Neural crest cell (in vitro differentiated cells): ENCODE data around the gene TWIST2. TPM values are rescaled to one million over a fixed set of nuclear protein-coding genes. Genes with fewer than 3 reads are reported as not detected.

Experiments used
- DNase-seq: peaks from one replicate; pipeline ENCODE4 v3.0.0; 2021; ENCODE audit warnings: low read depth, mixed read lengths, low spot score
- H3K27ac Mint-ChIP-seq: one replicate; pipeline ENCODE4 v1.8.0; 2021; ENCODE audit warnings: mild to moderate bottlenecking, mixed read lengths; ENCODE audit not compliant: unreplicated experiment
- H3K27me3 Mint-ChIP-seq: 2 replicates; pipeline ENCODE4 v1.8.0; 2021; ENCODE audit warnings: low read depth, mild to moderate bottlenecking, mixed read lengths
- H3K36me3 Mint-ChIP-seq: 2 replicates; pipeline ENCODE4 v1.8.0; 2021; ENCODE audit warnings: low read depth, mild to moderate bottlenecking, mixed read lengths
- H3K4me1 Mint-ChIP-seq: 2 replicates; pipeline ENCODE4 v1.8.0; 2021; ENCODE audit warnings: mixed read lengths
- H3K4me3 Mint-ChIP-seq: one replicate; pipeline ENCODE4 v1.8.0; 2021; ENCODE audit warnings: mild to moderate bottlenecking, mixed read lengths
- H3K9me3 Mint-ChIP-seq: 2 replicates; pipeline ENCODE4 v1.8.0; 2021; ENCODE audit warnings: mixed read lengths
- total RNA-seq: library from RNA; stranded (reverse); gene quantifications from 2 replicates; pipeline ENCODE4 v1.2.1, GENCODE V29; 2021
- TF ChIP-seq, protein P1 (sequence below): fragments of 200-600 bp; sonication (generic); conservative IDR thresholded peaks from 2 replicates; pipeline ENCODE4 v1.5.0; 2021; ENCODE audit warnings: antibody characterized with exemption, mild to moderate bottlenecking

The TWIST2 gene
- total RNA-seq, 1 donor from 2014 or later, result 0.96 TPM

DNA sequence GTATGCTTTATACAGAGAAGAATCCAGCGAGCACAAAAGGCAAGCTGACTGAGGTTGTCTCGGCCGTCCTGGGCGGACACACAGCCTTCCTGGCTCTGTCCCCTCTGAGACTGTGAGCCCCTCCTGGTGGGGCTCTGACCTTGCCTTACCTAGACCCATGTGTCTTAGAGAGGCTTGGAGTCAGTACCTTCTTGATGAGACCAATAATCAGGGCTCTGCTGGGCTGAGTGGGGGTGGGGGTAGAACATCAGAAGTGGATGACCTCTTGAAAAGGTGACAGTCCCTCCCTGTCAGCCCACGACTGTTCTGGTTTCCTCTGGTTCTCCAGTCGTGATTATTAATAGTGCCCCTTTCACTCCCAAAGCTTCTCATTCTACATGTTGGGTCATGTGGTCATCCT, 31.2 kb downstream of the TWIST2 start:
- Mint-ChIP-seq H3K4me3 (no peak overlapping the region), H3K4me1 (peaks cover 9% of the 10 kb centered on the region), H3K27ac (peak overlapping the region; percentile 12), H3K27me3 (no peaks in the 10 kb centered on the region), H3K9me3 (peaks cover 4% of the 10 kb centered on the region), H3K36me3 (no peaks in the 10 kb centered on the region)
- TF ChIP-seq, protein P1, sequence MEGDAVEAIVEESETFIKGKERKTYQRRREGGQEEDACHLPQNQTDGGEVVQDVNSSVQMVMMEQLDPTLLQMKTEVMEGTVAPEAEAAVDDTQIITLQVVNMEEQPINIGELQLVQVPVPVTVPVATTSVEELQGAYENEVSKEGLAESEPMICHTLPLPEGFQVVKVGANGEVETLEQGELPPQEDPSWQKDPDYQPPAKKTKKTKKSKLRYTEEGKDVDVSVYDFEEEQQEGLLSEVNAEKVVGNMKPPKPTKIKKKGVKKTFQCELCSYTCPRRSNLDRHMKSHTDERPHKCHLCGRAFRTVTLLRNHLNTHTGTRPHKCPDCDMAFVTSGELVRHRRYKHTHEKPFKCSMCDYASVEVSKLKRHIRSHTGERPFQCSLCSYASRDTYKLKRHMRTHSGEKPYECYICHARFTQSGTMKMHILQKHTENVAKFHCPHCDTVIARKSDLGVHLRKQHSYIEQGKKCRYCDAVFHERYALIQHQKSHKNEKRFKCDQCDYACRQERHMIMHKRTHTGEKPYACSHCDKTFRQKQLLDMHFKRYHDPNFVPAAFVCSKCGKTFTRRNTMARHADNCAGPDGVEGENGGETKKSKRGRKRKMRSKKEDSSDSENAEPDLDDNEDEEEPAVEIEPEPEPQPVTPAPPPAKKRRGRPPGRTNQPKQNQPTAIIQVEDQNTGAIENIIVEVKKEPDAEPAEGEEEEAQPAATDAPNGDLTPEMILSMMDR, result no peak
- DNase-seq, result no peak

DNA sequence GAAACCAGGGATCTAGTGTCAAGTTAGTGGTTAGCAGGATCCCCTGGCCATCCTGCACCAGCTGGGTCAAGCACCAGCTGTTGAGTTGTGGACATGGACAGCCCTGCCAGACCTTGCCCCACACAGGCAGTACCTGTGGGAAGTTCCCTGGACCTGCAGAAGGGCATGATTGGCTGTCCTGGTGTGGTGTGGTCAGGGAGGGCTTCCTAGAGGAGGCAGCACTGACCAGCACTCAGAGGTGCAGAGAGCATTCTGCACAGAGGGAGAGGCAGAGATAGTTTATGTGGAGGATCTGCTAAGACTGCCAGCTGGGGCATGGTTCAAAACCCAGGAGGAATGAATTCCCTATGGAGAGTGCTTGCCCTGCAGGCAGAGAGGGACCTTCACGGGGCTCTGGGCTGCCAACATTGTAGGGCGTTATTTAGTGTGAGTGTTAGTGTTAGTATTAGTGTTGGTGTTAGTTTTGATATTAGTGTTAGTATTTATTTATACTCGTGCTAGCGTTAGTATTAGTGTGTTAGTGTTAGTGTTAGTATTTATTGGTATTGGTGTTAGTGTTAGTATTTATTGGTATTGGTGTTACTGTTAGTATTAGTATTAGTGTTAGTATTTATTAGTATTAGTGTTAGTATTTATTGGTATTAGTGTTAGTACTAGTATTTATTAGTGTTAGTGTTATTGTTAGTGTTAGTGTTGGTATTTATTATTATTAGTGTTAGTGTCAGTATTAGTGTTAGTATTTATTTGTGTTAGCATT, 31.9 kb downstream of the TWIST2 start:
- Mint-ChIP-seq H3K4me3 (no peak overlapping the region), H3K4me1 (peaks cover 9% of the 10 kb centered on the region), H3K27me3 (no peaks in the 10 kb centered on the region), H3K9me3 (peaks cover 4% of the 10 kb centered on the region), H3K27ac (no peak overlapping the region), H3K36me3 (no peaks in the 10 kb centered on the region)
- TF ChIP-seq, protein P1, result no peak
- no peak for DNase-seq

DNA sequence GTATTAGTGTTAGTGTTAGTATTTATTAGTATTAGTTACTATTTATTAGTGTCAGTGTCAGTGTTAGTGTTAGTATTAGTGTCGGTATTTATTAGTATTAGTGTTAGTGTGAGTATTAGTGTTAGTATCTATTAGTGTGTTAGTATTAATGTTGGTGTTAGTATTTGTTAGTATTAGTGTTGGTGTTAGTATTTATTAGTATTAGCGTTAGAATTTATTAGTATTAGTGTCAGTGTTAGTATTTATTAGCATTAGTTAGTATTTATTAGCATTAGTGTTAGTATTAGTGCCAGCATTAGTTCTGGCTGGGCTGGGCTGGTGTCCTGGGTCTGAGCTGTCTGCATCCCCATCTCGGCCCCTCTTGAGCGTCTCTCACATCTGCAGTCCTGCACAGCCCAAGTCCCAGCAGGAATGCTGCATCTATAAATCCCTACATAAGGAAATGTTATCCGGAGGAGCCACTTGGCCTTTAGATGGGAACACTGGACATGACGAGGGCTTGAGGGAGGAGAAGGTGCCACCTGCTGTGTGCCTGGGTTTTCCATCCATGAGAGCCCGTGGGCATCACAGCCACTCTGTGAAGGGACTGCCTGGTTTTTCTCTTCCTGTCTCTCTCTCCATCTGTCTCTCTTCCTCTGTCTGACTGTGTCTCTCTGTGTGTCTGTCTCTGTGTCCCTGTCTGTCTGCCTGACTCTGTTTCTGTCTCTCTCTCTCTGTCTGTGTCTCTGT, 33.6 kb downstream of the TWIST2 start:
- H3K4me1 Mint-ChIP-seq, result peaks cover 9% of the 10 kb centered on the region
- no peak for DNase-seq
- H3K9me3 Mint-ChIP-seq, result peaks cover 4% of the 10 kb centered on the region
- no peaks in the 10 kb centered on the region for H3K36me3 Mint-ChIP-seq
- no peak overlapping the region for H3K27ac Mint-ChIP-seq
- H3K4me3 Mint-ChIP-seq, result no peak overlapping the region
- H3K27me3 Mint-ChIP-seq, result no peaks in the 10 kb centered on the region
- TF ChIP-seq, protein P1, result no peak

DNA sequence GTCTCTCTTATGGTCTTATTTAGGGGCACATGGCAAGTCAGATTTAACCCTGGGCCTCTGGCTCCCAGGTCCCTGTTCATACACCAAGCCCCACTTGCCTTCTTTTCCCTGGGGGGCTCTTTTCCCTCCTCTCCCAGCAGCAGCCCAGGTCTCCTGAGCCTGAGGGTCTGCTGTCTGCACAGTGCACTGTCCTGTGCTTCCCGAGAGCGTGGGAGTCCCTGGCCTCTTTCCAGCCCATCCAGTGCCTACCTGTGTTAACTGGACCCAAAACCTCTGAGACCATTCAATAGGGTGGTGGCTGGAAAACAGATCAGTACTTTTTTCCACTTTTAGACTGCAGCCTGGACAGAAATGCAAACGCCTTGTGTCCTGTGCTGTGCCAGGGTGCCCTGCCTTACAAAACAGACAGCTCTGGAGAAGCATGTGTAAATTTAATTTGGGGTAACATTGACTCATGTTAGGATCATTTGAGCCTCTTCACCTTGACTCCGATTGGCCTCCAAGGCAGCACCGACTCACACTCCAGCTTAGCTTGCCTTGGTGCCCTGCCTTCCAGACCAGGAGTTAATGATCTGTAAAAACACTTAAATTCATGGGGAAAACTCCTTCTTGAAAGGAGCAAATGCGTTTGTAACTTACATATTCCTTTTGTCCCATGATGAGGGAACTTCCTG, 34.3 kb downstream of the TWIST2 start:
- H3K4me3 Mint-ChIP-seq, result no peak overlapping the region
- no peak for DNase-seq
- TF ChIP-seq, protein P1, result no peak
- no peaks in the 10 kb centered on the region for H3K36me3 Mint-ChIP-seq
- peaks cover 6% of the 10 kb centered on the region for H3K9me3 Mint-ChIP-seq
- H3K27me3 Mint-ChIP-seq, result no peaks in the 10 kb centered on the region
- no peak overlapping the region for H3K27ac Mint-ChIP-seq
- peaks cover 9% of the 10 kb centered on the region for H3K4me1 Mint-ChIP-seq

DNA sequence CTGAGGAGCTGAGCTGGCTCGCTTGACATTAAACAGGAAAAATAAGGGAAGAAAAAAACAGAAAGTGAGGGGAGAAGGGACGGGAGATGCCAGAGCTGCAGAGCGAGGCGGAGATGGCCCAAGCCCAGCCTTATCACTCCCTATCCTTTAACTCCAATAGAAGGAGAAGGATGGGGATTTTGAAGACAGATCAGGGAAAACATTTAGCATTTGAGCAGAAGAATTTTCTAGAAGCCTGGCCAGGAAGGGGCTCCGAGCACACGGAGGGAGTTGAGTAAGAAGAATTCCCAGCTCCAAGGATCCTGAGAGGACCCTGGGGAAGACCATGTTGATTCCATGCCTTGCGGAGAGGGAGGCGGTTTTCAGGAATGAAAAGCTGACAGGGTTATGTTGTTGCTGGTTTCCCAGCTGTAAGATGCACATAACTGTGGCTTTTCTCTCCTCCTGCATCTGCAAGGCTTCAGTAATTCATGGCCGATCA, 35.6 kb downstream of the TWIST2 start:
- H3K4me1 Mint-ChIP-seq, result peaks cover 5% of the 10 kb centered on the region

More for the DNA sequence above, 35.6 kb downstream of the TWIST2 start:
- Mint-ChIP-seq H3K9me3 (peaks cover 6% of the 10 kb centered on the region), H3K27me3 (no peaks in the 10 kb centered on the region), H3K4me3 (no peak overlapping the region), H3K36me3 (no peaks in the 10 kb centered on the region), H3K27ac (peak overlapping the region; percentile 84)
- TF ChIP-seq, protein P1, result no peak
- DNase-seq, result no peak
